GM21528 (cell line): ENCODE measurements around the gene PRKCD.

ENCODE experiments used
- ATAC-seq: cut with Tn5 transposase; IDR thresholded peaks from one replicate; pipeline ENCODE4 v1.9.1; 2021; ENCODE audit warnings: mild to moderate bottlenecking, moderate library complexity; ENCODE audit not compliant: unreplicated experiment, low FRiP score

Gene PRKCD

DNA sequence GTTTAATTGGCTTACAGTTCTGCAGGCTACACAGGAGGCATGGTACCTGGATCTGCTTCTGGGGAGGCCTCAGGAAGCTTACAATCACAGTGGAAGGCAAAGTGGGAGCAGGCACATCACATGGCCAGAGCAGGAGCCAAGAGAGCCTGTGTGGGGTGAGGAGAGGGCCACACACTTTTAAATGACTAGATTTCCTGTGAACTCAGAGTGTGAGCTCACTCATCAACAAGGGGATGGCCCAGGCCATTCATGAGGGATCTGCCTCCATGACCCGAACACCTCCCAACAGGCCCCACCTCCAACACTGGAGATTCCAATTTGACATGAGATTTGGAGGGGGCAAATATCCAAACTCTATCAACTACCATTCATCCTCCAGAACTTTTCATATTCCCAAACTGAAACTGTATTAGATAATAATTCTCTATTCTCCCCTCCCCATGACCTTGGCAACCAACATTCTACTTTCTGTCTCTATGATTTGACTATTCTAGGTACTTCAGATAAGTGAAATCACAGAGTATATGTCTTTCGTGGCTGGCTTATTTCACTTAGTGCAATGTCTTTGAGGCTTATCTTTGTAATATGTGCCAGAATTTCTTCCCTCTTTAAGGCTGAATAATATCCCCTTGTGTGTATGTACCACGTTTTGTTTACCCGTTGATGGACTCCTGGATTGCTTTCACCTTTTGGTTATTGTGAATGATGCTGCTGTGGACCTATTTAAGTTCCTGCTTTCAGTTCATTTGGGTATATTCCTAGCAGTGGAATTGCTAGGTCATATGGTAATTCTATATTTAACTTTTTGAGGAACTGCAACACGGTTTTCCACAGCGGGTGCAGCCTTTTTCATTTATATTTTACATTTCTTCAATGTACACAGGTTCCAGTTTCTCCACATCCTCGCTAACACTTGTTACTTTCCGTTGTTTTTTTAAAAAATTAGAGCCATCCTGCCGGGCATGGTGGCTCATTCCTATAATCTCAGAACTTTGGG, 51.0 kb downstream of the PRKCD start:
- no peak for ATAC-seq

DNA sequence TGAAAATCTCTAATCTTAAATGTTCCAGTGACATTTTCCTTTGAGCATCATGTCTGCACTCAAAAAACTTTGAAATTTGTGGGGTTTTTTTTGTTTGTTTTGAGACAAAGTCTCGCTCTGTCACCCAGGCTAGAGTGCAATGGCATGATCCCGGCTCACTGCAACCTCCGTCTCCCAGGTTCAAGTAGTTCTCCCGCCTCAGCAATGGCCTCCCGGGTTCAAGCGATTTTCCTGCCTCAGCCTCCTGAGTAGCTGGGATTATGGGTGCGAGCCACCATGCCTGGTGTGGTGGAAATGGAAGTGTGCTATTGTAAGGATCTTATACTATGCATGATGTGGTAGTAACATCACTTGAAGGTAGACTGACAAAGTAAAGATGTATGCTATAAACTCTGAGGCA, 52.3 kb downstream of the PRKCD start:
- ATAC-seq = no peak

DNA sequence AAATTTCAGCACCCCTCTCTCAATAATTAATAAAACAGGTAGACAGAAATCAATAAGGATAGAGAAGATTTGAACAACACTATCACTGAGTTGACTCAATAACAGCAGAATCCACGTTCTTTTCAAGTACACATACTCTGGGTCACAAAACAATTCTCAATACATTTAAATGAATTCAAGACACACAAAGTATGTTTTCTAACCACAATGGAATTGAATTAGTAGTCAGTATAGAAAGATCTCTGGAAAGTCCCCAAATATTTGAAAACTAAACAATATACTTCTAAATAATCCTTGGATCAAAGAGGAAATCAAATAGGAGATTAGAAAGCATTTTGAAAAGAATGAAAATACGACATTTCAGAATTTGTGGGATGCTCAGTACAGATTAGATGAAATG, 54.8 kb downstream of the PRKCD start:
- ATAC-seq = no peak

DNA sequence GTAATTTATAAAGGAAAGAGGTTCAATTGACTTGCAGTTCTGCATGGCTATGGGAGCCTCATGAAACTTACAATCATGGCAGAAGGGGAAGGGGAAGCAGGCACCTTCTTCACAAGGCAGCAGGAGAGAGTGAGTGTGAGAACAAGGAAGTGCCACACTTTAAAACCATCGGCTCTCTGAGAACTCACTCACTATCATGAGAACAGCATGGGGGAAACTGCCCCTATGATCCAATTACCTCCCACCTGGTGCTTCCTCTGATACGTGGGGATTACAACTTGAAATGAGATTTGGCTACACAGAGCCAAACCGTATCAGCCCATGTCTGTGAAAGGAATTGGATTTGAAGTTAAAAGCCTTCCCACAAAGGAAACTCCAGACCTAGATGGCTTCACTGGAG, 55.7 kb downstream of the PRKCD start:
- no peak for ATAC-seq

DNA sequence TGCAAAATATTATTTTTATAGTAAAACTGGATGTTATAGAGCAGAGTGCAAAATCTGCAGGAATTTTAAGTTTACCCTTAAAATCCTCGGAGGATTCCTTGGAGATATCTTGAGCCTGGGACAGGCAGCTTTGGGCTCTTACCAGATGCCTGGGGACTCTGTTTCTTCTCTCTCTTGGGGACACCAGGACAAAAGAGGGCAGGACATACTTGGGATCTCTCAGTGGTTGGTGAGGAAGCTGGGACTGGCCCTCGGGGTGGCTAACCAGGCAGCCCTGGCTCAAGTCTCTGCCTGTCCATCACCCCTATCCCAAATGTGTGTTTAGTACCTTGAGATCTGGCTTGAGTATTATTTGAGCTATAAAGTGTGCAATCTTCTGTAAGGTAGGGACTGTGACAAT, 56.2 kb downstream of the PRKCD start:
- no peak for ATAC-seq

DNA sequence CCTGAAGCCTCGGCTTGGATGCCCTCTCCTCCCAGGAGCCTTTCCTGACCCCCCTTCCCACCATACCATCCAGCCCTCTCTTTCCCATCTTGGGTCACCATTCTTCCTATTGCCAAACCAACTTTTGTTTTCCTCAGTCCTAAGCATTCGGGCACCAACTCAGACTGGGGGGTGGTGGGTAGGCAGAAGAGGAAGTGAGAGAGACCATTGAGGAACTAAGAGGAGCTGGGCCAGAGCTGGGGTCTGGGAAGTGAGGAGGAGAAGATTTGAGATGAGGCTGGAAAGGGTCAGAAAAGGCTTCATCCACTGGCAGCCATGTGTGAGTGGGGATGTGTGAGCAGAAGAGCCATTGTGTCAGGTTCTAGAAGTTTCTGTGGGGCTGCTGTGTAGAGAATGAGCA, 57.1 kb downstream of the PRKCD start:
- ATAC-seq = no peak

DNA sequence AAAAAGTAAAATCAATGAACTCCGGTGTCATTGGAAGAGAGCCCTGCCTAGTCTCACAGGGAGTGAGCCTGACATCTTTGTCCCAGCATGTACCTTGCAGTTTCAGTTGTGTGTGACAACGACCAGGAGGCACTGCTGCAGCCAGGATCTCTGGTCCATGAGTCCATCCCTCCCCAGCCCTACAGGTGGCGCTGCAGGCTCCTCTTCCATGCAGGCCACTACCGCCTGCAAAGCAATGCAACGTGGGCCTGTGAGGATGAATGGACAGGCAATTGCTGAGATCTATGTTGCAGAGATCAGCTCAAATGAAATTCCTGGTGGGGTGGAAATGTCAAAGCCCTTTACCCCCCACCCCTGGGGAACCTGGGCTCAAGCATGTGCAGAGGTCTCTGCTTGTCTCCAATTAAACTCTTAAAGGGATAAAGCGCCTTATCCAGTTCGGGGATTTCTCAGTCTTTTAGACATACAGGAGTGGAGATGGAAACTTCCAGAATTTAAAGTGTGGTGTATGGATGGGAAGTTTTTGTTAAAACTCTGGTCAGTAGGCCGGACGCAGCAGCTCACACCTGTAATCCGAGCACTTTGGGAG, 59.0 kb downstream of the PRKCD start:
- ATAC-seq = peak; percentile 75

DNA sequence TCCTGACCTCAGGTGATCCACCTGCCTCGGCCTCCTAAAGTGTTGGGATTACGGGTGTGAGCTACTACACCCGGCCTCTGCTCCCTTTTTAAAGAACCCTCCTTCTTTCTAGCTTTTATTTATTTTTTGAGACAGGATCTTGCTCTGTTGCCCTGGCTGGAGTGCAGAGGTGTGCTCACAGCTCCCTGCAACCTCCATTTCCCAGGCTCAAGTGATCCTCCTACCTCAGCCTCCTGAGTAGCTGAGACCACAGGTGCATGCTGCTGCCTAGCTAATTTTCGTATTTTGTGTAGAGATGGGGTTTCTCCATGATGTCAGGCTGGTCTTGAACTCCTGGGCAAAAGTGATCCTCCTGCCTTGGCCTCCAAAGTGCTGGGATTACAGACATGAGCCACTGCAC, 60.3 kb downstream of the PRKCD start:
- no peak for ATAC-seq

DNA sequence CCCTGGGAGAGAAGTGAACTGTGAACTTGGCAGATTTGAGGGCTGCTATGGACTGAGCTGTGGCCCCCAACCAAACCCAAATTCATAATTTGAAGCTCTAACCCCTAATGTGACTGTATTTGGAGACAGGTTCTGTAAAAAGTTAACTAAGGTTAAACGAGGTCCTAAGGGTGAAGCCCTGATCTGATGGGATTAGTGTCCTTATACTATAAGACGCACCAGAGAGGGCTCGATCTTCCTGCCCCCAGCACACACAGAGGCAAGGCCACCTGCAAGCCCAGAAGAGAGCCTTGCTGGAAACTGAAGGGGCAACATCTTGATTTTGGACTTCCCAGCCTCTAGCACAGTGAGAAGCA, 60.8 kb downstream of the PRKCD start:
- no peak for ATAC-seq

DNA sequence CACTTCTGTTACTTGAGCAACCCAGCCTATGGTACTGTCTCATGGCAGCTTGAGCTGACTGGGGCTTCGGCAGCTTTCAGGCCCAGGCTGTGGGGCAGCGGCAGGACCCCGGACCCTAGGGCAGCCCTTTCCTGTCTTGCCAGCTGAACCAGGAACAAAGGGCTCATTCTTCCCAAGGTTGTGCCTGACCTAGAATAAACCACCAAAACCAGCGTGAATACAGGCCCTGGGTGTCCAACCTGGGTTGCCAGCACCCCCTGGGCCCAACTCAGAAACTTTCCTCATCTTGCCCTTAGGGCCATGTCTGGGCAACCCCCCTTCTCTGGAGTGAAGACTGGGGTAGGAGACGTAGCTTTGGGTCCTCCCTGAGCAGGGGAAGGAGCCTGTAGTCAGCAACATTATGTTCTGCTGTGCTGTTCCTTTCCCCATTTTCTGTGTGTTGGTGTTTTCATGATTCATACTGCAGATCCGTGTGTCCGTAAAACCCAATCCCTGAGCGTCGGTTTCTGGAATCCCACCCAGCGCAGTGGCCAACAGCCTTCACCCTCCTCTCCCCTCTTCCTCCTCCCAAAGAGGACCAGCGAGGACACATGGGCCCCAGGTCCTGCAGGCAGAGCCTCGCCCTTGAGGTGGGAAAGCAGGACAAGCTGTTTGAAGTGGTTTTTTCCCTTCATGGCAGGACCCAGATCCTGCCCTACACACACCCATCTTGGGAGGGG, 61.3 kb downstream of the PRKCD start:
- no peak for ATAC-seq

DNA sequence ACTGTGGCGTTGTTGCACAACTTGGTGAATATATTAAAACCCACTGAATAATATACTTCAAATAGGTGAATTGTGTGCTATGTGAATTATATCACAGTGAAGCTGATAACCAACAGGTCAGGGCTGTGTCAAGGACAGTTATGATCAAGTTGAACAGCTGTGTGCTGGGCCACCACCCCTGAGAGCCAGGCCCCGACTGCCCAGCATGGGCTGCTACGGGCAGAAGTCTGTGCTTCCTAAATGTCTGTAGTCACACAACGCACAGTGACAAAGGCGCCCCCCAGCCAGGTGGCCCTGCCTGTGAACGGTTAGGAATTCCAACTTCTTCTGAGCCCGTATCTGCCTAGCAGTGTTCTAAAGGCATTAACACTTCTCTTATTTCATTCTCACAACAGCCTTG, 62.0 kb downstream of the PRKCD start:
- ATAC-seq = no peak

DNA sequence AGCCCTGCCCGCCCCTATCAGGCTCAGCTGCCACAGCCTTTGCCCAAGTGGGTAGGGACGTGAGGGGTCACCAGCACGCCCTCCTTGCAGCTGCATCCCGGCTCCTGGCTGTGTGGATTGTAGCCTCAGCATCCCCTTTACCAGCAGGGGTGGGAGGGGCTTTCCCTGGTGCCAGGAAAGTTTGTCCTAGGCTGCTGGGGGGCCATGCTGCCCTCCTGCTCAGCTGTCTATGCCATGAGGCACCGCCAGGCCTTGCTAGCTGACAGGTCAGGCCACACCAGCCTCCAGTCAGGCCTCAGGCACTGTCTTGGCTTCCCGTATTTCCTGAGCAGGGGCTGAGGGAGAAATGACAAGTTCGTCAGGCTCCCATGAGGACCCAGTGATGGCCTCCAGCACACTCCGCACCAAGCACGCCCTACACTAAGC, 62.5 kb downstream of the PRKCD start:
- ATAC-seq = no peak

DNA sequence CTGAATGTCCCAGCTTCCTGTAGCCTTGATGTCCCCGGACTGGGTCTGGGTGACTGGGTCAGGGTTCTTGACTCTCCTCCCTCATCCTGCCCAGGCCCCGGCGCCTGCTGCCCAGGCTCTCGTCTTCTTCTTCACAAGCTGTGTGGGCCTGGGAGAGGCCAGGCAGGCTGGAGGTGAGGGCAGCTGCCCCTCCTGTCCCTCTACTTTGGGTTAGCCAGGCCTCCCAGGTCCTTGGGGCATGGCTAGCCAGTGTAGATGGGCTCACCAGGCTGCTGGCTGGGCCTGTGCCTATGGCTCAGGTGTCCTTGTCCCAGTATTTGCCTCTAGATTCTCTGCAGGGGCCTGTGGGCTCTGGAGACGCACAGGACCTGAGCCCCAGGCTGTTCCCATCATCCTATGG, 63.0 kb downstream of the PRKCD start:
- ATAC-seq = no peak

DNA sequence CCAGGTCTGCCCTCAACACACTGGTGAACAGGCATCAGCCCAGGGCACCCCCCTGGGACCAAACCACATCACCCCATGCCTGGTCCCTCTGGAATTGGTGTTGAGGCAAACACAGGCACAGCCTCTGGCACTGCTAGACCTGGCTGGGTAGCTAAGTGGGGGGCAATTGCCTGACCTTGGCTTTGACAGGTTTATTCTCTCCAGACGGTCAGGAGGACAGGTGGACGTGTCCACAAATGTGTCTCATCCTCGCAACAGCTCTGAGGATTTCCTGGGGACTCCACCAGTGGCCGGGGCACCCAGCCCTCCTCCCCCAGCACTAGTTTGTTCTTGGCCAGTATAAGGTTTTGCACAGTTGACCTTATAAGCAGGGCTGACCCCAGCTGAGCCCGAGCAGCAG, 63.5 kb downstream of the PRKCD start:
- ATAC-seq = no peak

DNA sequence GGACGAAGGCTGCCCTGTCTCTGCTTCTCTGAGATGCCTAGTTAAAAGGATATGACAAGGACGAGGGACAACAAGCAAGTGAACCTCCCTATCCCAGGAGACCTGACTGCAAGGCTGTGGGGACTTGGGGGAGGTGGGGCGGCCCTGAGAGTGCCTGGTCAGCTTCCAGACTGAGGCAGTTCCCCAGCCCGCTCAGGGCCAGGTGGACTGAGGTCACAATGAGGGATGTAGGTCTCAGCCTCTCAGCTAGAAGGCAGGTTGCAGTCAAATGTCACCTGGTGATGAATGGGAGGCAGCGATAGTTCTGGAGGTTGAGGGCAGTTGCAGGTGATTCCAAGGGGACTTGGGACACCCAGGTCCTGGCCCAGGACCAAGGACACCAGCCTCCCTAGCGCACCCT, 64.2 kb downstream of the PRKCD start:
- ATAC-seq = no peak

DNA sequence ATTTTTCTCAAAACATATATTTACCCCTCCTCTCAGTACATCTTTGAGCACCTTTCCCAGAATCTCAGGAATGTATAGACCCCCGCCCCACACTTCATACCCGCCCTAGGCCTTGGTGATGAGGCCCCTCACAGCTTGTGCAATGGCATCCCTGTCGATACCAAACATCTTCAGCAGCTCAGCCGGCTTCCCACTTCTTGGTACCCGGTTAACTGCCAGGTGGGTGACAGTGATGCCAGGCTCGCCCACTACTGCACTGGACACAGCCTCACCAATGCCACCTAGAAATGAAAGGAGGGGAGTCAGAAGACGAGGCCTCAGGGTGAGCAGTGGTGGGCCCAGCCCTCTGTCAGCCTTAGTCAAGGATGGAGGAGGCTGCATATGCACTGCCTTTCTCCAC, 64.6 kb downstream of the PRKCD start:
- ATAC-seq = no peak

DNA sequence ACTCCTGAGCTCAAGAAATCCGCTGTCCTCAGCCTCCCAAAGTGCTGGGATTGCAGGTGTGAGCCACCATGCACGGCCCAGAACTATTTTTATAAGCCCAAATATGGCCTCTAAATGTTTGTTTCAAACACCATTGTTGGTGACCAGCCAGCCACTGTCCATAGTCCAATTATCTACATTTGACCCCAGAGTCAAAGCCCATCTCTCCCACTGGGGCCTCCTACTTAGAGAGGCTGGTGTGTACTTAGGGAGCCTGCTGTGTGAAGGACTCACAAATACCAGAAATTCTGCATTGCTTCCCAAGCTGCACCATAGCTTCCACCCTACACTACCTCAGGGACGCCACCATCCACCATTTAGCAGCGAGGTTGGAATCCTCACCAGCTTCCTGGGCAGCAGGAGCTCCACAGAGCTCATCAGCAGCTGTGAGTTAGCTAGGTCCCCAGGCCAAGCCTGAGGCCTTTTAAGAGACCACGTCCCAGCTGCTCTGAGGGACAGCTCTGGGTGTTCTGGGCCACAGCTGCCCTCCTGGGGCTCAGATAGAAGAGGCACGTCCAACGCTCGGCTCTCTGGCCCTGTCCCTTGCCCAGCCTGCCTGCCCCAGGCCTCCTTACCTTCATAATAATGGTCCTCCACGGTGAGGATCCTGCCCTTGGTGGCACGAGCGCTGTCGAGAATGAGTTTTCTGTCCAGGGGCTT, 65.3 kb downstream of the PRKCD start:
- no peak for ATAC-seq

DNA sequence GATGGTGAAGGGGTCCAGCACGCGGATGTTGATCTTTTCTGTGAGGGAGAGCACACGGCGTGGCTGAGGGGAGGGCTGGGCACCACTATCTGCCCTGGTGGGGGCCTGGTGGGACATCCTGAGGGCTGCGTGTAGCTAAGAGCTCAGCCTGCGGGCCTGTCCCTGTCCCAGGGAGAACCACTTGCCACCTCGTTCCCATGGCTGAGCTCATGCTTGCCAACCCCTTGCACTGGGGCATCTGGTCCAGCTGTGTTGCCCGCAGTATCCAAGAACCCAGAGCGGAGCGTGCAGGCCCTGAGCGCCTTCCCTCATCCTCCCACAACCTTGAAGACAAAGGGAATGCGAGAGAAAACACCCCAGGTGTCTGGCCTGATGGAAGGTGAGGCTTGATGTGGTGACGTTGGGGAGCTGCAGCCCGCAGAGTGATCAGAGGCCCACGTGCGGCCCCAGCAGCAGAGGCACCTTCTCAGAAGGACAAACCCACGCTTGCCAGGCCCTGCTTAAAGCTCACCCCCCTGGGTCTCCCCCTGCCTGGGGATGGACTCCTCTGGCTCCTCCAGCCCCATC, 65.9 kb downstream of the PRKCD start:
- ATAC-seq = no peak

DNA sequence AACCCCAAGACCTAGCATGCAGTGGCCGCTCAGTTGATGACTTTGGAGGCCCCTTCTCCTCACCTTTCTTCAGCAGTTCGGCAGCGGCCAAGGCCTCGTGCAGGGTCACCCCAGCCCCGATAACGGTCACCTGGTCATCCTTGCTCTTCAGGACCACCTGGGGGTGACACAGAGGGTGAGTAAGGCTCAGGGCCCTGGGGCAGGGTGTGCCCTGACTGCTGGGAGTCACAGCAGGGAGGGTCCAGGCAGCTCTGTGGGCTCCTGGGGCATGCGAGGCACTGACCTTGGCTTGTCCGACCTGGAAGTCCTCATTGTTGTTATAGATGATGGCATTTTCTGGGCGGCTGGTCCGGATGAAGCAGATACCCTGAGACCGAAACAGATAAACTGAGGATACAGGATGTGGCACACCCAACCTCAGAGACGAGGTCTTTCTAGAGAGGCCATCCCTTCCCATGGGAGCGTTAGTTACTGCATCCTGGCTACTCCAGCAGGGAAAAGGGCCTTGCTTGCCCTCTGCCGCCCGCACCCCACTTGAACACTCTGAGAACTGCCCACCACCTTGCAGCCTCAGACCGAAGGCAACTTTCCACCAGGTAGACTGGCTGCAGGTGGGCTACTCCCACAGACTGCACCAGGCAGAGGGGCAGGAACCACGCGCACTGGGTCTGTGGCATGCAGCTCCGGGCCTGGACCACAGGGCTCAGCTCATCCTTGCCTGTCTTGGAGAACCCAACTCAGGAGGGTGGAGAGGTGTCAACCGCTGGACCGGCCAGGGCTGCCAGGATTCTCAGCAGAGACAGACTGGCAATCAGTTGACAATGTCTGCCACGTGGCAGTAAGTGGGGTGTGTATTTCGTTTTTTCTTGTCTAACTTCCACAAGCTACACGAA, 67.2 kb downstream of the PRKCD start:
- ATAC-seq = no peak

DNA sequence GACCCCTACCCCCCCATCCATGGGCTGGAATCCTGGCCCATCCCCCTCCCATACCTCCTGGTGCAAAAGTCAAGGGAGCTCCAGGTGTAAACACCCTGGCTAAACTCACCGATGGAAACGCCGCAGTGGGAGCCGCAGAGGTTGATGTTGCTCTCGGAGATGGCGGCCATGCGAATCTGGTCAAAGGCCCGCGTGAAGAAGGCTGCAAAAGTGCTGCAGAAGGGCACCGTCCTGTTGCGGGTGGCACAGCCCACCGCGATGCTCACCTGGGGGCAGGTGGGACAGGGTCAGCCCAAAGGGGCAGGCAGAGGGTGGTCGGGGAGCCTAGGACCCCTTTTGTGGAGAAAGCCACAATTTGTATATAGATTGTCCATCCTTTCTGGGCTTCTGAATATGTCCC, 68.2 kb downstream of the PRKCD start:
- no peak for ATAC-seq
